HEK293T (cell line): ENCODE measurements around the gene CTSS.

Experiments
- CTCF ChIA-PET: fragments of 350-600 bp; formaldehyde crosslinking; extraction: SDS; loops from one replicate; lab custom pipeline; 2021; ENCODE audit warnings: antibody characterized with exemption, inconsistent platforms; lab: Yijun Ruan, JAX
- POLR2A ChIA-PET: fragments of 350-600 bp; formaldehyde crosslinking; extraction: SDS; loops from one replicate; lab custom pipeline; 2020; ENCODE audit warnings: antibody characterized with exemption, inconsistent platforms; lab: Yijun Ruan, JAX
- DNase-seq: peaks from one replicate; pipeline ENCODE4 v3.0.0; 2012; ENCODE audit warnings: mixed read lengths; ENCODE audit errors: extremely low spot score
- ARNT ChIP-seq: fragments of 450-650 bp; IDR thresholded peaks from 2 replicates; pipeline ENCODE4 v1.6.1; 2017; ENCODE audit warnings: mild to moderate bottlenecking
- BHLHE40 ChIP-seq: fragments of 450-650 bp; IDR thresholded peaks from 2 replicates; pipeline ENCODE4 v1.6.1; 2016; ENCODE audit warnings: mild to moderate bottlenecking, moderate library complexity, borderline replicate concordance
- CTBP1 ChIP-seq: fragments of 450-650 bp; IDR thresholded peaks from 2 replicates; pipeline ENCODE4 v1.6.1; 2016; ENCODE audit warnings: borderline replicate concordance
- ELF4 ChIP-seq: fragments of 450-650 bp; IDR thresholded peaks from 2 replicates; pipeline ENCODE4 v1.6.1; 2017; ENCODE audit warnings: antibody characterized with exemption
- FOXA1 ChIP-seq: fragments of 450-650 bp; IDR thresholded peaks from 2 replicates; pipeline ENCODE4 v1.6.1; 2016; ENCODE audit warnings: mild to moderate bottlenecking
- FOXK2 ChIP-seq: fragments of 450-650 bp; IDR thresholded peaks from 2 replicates; pipeline ENCODE4 v1.6.1; 2016; ENCODE audit warnings: mild to moderate bottlenecking
- FOXM1 ChIP-seq: fragments of 450-650 bp; IDR thresholded peaks from 2 replicates; pipeline ENCODE4 v1.6.1; 2017; ENCODE audit warnings: mild to moderate bottlenecking, borderline replicate concordance
- HDGF ChIP-seq: fragments of 450-650 bp; IDR thresholded peaks from 2 replicates; pipeline ENCODE4 v1.6.1; 2017; ENCODE audit warnings: antibody characterized with exemption, borderline replicate concordance
- L3MBTL2 ChIP-seq: fragments of 450-650 bp; conservative IDR thresholded peaks from 2 replicates; pipeline ENCODE4 v1.6.1; 2016; ENCODE audit warnings: mild to moderate bottlenecking
- LEF1 ChIP-seq: fragments of 450-650 bp; IDR thresholded peaks from 2 replicates; pipeline ENCODE4 v1.6.1; 2017; ENCODE audit warnings: mild to moderate bottlenecking, borderline replicate concordance
- NFRKB ChIP-seq: fragments of 450-650 bp; IDR thresholded peaks from 2 replicates; pipeline ENCODE4 v1.6.1; 2016; ENCODE audit warnings: mild to moderate bottlenecking, moderate library complexity
- SP1 ChIP-seq: fragments of 450-650 bp; IDR thresholded peaks from 2 replicates; pipeline ENCODE4 v1.6.1; 2017
- SUZ12 ChIP-seq: fragments of 450-650 bp; IDR thresholded peaks from 2 replicates; pipeline ENCODE4 v1.6.1; 2016; ENCODE audit warnings: mild to moderate bottlenecking
- TARDBP ChIP-seq: fragments of 450-650 bp; IDR thresholded peaks from 2 replicates; pipeline ENCODE4 v1.6.1; 2016
- ZNF384 ChIP-seq: fragments of 450-650 bp; IDR thresholded peaks from 2 replicates; pipeline ENCODE4 v1.6.1; 2016
- TF ChIP-seq, protein P1 (sequence below): fragments of 450-650 bp; IDR thresholded peaks from 2 replicates; pipeline ENCODE4 v1.6.1; 2016

The CTSS gene

DNA sequence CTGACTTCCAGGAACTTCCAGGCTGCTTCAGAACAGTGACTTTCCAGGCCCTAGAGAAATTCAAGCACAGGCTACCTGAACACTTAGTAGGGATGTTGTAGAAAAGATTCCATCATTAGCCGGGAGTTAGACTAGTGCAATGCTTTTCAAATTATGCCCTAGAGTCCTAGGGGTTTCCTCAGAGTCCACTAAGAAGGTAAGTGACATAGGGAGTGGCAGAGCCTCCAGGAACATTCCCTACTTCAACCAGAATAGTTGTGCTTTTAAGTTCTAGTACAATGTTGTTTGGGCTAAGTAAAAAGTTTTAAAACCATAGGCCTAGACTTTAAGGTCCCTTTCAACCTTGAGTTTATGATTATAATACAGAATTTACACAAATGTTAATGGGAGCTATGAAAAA is 59.5 kb downstream of the CTSS start:
- no peak for DNase-seq
- ChIA-PET POLR2A (no interaction called here), CTCF (no interaction called here)
- TF ChIP-seq NFRKB (no peak), CTBP1 (no peak), LEF1 (no peak), HDGF (no peak), SP1 (no peak), ZNF384 (no peak), FOXM1 (no peak), ELF4 (no peak)
- TF ChIP-seq, protein P1, sequence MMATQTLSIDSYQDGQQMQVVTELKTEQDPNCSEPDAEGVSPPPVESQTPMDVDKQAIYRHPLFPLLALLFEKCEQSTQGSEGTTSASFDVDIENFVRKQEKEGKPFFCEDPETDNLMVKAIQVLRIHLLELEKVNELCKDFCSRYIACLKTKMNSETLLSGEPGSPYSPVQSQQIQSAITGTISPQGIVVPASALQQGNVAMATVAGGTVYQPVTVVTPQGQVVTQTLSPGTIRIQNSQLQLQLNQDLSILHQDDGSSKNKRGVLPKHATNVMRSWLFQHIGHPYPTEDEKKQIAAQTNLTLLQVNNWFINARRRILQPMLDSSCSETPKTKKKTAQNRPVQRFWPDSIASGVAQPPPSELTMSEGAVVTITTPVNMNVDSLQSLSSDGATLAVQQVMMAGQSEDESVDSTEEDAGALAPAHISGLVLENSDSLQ = no peak

DNA sequence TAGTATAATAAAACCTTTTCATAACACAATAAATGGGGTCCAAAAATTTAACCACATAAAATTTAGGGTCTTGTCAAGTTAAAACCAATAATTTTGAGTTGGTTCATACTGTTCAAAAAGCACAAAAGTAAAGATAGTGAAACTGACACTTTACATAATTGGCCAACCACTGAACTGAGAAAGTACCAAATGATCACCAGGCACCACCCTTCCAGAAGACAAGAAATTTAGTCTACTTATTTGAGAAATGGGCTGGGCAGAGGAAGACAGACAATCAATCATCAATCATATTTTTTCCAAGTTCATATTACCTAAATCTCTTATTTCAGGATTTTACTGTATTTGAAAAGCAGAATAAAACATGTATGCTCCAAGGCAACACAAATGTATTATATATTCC is 62.2 kb downstream of the CTSS start:
- TF ChIP-seq, protein P1 = no peak
- TF ChIP-seq HDGF = no peak
- no peak for TF ChIP-seq NFRKB
- no peak for TF ChIP-seq FOXK2
- no peak for TF ChIP-seq BHLHE40
- no peak for TF ChIP-seq FOXM1
- ChIA-PET CTCF (interaction anchor here (1.2 kb wide), 1 partner anchor 142 kb away, joined by 3 read pairs; no protein-coding TSS in a partner anchor), POLR2A (no interaction called here)
- DNase-seq = no peak

DNA sequence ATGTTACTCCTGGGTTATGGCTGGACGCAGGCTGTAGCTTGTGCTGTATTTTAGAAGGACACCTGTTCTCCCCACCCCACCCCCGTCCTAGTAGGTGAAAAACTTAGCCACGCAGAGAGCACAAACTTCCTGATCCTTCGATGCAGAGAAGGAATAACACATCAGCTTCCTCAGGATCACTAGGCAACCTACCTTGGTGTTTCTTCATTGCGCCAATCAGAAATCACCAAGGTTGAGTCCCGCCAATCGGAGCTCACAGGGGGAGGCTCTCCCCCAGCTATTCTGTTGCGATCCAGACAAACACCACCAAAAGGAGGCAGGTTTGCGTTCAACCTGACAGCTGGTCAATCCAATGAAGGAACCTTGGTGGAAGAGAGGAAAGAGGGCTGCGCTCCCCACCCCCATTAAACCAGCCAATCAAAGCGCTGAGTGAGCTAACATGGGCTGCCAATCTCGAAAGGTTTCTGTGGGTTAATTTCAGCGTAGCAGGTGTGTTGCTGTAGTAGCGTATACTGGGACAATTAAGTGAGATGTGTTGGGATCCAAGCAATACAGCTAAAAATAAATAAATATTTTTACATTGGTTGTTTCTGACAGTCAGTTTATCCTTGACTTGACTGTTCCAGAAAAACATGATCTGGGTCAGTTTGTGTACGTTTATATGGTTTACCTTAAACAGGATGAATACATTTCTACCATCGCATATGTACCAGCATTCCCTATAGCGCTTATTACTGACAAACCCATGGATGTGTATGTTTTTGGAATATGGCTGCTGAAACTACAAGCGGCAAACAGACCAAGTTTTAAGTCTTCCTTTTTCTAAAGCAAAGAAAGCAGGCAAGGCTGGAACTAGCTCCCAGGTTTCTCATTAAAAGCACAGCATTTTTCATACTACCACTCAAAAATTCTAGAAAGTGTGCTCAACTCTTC is 68.3 kb downstream of the CTSS start, which contains the start of gene GOLPH3L:
Gene GOLPH3L (minus strand): TSS at position 160 of the 933 bp plus-strand sequence. CDS start 2,316 bp downstream, outside the sequence.
- ChIA-PET POLR2A (interaction anchor here (0.5 to 2.6 kb wide), 24 partner anchors 10 to 230 kb away, joined by 3 to 20 read pairs (median 4); partner anchors contain the start of genes ENSA and MCL1), CTCF (interaction anchor here (1.3 to 1.9 kb wide), 2 partner anchors 16 to 116 kb away, joined by 3 to 6 read pairs; no protein-coding TSS in a partner anchor)
- TF ChIP-seq ZNF384 = no peak
- TF ChIP-seq SP1 = no peak
- no peak for TF ChIP-seq CTBP1
- TF ChIP-seq, protein P1 = peak; percentile 99
- TF ChIP-seq LEF1 = no peak
- TF ChIP-seq ELF4 = peak; percentile 30; the same call in 1 of the 2 replicates
- no peak for TF ChIP-seq ARNT
- TF ChIP-seq HDGF = 0 out of 2 replicates have a peak, but pooled peaks have one; percentile 61
- TF ChIP-seq BHLHE40 = no peak
- TF ChIP-seq SUZ12 = no peak
- no peak for TF ChIP-seq FOXM1
- TF ChIP-seq FOXK2 = no peak
- no peak for TF ChIP-seq FOXA1
- TF ChIP-seq TARDBP = no peak
- no peak for TF ChIP-seq NFRKB
- TF ChIP-seq L3MBTL2 = 0 out of 2 replicates have a peak, but pooled peaks have one; percentile 17
- DNase-seq = peak; percentile 95

DNA sequence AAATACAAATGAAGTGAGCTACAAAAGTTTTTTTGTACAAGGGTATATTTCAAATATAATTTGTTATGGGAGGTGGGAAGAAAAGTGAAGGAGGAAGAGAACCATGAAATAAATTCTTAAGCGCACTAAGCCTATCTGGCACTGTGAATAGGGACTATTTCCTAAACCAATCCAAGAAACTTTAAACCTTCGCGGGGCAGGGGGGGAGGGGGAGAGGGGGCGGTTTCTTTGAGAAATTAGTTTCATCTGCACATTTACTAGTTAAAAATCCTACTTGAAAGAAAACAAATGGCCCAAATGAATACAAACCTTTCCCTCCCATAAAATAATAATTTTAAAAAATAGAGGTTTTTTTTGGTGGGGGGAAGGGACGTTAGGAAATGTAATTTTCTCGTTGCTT is 69.0 kb downstream of the CTSS start:
- POLR2A ChIA-PET = interaction anchor here (0.7 to 2.6 kb wide), 21 partner anchors 10 to 231 kb away, joined by 3 to 20 read pairs (median 4); partner anchors contain the start of genes ENSA and MCL1
- TF ChIP-seq, protein P1 = no peak
- TF ChIP-seq LEF1 (no peak), HDGF (no peak), L3MBTL2 (no peak), FOXA1 (no peak), NFRKB (no peak), ZNF384 (no peak), FOXM1 (no peak), SUZ12 (no peak)
- DNase-seq = peak; percentile 26
- CTCF ChIA-PET = interaction anchor here (1.3 to 1.9 kb wide), 2 partner anchors 16 to 116 kb away, joined by 3 to 6 read pairs; no protein-coding TSS in a partner anchor

DNA sequence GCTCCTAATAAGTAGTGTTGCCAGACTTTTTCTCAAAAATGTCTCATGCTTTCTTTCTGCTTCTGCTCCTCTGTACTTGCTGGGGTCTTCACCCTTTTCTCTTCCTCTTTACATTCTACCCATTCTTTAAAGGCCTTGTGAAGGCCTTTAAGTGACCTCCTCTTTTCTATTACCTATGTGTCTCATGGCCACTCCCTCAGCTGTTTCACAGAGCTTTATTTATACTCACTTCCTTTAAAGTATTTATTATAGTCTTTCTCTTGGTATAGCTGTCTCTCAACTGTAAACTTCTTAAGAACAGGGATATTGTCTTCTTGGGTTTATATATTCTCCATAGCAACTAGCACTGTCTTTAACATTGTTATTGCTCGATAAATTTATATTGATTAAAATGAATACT is 69.4 kb downstream of the CTSS start:
- ChIA-PET CTCF (interaction anchor here (1.9 kb wide), 1 partner anchor 117 kb away, joined by 6 read pairs; no protein-coding TSS in a partner anchor), POLR2A (interaction anchor here (2.1 to 2.6 kb wide), 4 partner anchors 12 to 117 kb away, joined by 11 to 20 read pairs (median 16); partner anchors contain the start of genes ENSA and MCL1)
- TF ChIP-seq HDGF (no peak), SP1 (no peak), NFRKB (no peak), ARNT (no peak), BHLHE40 (no peak), FOXK2 (no peak), SUZ12 (no peak), L3MBTL2 (no peak), LEF1 (no peak), FOXM1 (no peak), CTBP1 (no peak), ZNF384 (no peak), FOXA1 (no peak), TARDBP (no peak), ELF4 (no peak)
- TF ChIP-seq, protein P1 = no peak
- no peak for DNase-seq
